ENCODE results near the gene ZFAND5.
A peak's percentile ranks its signal among the peaks of the same experiment; 100 is the strongest.

DNA sequence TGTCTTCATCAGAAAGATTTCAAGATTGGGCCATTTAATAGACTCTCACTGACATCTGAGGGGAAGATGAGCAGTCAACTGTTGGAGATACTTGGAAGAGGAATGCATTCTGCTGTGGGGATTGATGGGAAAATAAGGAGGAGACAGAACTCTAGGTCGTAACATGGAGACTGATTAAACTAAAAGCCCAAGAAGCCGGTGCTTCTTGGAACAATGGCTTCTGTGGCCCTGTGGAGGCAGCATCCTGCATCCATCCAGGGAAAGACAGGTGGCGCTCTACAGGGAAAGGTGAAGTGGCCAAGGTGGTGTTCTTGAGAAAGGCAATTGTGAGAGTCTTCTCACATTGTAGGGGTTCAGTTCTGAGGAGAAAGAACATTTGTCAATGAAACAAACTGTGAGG lies 31.3 kb downstream of the ZFAND5 start:
- TF ChIP-seq, protein P1, sequence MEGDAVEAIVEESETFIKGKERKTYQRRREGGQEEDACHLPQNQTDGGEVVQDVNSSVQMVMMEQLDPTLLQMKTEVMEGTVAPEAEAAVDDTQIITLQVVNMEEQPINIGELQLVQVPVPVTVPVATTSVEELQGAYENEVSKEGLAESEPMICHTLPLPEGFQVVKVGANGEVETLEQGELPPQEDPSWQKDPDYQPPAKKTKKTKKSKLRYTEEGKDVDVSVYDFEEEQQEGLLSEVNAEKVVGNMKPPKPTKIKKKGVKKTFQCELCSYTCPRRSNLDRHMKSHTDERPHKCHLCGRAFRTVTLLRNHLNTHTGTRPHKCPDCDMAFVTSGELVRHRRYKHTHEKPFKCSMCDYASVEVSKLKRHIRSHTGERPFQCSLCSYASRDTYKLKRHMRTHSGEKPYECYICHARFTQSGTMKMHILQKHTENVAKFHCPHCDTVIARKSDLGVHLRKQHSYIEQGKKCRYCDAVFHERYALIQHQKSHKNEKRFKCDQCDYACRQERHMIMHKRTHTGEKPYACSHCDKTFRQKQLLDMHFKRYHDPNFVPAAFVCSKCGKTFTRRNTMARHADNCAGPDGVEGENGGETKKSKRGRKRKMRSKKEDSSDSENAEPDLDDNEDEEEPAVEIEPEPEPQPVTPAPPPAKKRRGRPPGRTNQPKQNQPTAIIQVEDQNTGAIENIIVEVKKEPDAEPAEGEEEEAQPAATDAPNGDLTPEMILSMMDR (IDR thresholded peaks at IDR 0.05 in 4 of 5, conservative IDR thresholded peaks at IDR 0.05 in 1 of 5), result peak in 1 of 5 experiments; percentile 27
- no peak for TF ChIP-seq POLR2A (IDR thresholded peaks at IDR 0.05)

Measured in gastrocnemius medialis (tissue), 4 donors.